Gastrocnemius medialis (tissue), 4 donors: ENCODE data around the gene CDKL1.

Experiments
- POLR2A ChIP-seq, 2 donors: fragments of 450-650 bp; IDR thresholded peaks; one replicate each; pipeline ENCODE4 v1.6.1; 2017; ENCODE audit warnings: antibody characterized with exemption in 2 of 2, mild to moderate bottlenecking in 2 of 2, moderate library complexity in 2 of 2
- TF ChIP-seq, protein P1 (sequence below), 5 experiments: fragments of 450-650 bp in 3 of 5; fragments of 200-600 bp in 2 of 5; sonication (generic) in 2 of 5; IDR thresholded peaks in 4 of 5; conservative IDR thresholded peaks in 1 of 5; 1 replicate in 4 of 5; 2 replicates in 1 of 5; pipeline ENCODE4 v1.5.1; 2016 to 2019; ENCODE audit warnings: antibody characterized with exemption in 5 of 5, mild to moderate bottlenecking in 3 of 5, moderate library complexity in 3 of 5

DNA sequence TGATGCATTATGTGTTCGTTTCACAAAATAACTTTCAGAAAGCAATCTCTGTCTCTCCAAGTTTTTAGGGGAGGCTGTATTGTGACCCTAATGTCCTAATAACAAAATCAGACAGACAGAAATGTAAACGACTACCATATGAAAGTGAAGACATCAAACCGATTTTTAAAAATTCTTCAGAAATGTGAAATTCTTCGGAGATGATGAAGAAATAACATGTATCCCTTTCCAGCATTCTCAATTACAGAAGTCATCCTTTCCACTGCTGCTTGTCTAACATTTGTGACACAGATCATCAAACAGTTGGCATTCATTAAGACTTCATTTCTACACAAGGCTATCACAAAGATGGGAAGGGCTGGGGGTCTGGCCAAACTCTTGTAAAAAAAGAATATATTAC is 43.6 kb downstream of the CDKL1 start:
- TF ChIP-seq, protein P1, sequence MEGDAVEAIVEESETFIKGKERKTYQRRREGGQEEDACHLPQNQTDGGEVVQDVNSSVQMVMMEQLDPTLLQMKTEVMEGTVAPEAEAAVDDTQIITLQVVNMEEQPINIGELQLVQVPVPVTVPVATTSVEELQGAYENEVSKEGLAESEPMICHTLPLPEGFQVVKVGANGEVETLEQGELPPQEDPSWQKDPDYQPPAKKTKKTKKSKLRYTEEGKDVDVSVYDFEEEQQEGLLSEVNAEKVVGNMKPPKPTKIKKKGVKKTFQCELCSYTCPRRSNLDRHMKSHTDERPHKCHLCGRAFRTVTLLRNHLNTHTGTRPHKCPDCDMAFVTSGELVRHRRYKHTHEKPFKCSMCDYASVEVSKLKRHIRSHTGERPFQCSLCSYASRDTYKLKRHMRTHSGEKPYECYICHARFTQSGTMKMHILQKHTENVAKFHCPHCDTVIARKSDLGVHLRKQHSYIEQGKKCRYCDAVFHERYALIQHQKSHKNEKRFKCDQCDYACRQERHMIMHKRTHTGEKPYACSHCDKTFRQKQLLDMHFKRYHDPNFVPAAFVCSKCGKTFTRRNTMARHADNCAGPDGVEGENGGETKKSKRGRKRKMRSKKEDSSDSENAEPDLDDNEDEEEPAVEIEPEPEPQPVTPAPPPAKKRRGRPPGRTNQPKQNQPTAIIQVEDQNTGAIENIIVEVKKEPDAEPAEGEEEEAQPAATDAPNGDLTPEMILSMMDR (IDR thresholded peaks at IDR 0.05 in 4 of 5, conservative IDR thresholded peaks at IDR 0.05 in 1 of 5) = no peak
- TF ChIP-seq POLR2A (IDR thresholded peaks at IDR 0.05) = no peak
